ENCODE results near the gene SEC14L2.

Gene SEC14L2

GRCh38 chr22:30362651-30363281 is 34.1 kb upstream of the SEC14L2 start:
- Histone ChIP-seq H3K4me1 (ENCODE audit: control insufficient read depth, insufficient read depth, low read length) (no peaks in the 10 kb centered on the region), H3K27me3 (ENCODE audit: control insufficient read depth, insufficient read depth, low read length) (no peaks in the 10 kb centered on the region), H3K9ac (ENCODE audit: low read length) (no peak overlapping the region), H3K27ac (ENCODE audit: low read depth, low read length) (no peak overlapping the region), H3K36me3 (ENCODE audit: control insufficient read depth, insufficient read depth, low read length) (no peaks in the 10 kb centered on the region), H3K4me3 (ENCODE audit: low read length) (no peak overlapping the region)

GRCh38 chr22:30365891-30366290 is 30.9 kb upstream of the SEC14L2 start:
- no peaks in the 10 kb centered on the region for H3K27me3 ChIP-seq (ENCODE audit: control insufficient read depth, insufficient read depth, low read length)
- H3K36me3 ChIP-seq (ENCODE audit: control insufficient read depth, insufficient read depth, low read length) = no peaks in the 10 kb centered on the region
- H3K4me3 ChIP-seq (ENCODE audit: low read length) = no peak overlapping the region
- H3K27ac ChIP-seq (ENCODE audit: low read depth, low read length) = no peak overlapping the region
- H3K4me1 ChIP-seq (ENCODE audit: control insufficient read depth, insufficient read depth, low read length) = no peaks in the 10 kb centered on the region
- no peak overlapping the region for H3K9ac ChIP-seq (ENCODE audit: low read length)

GRCh38 chr22:30368420-30368819 is 28.4 kb upstream of the SEC14L2 start:
- Histone ChIP-seq H3K36me3 (ENCODE audit: control insufficient read depth, insufficient read depth, low read length) (no peaks in the 10 kb centered on the region), H3K4me1 (ENCODE audit: control insufficient read depth, insufficient read depth, low read length) (no peaks in the 10 kb centered on the region), H3K4me3 (ENCODE audit: low read length) (no peak overlapping the region), H3K27ac (ENCODE audit: low read depth, low read length) (no peak overlapping the region), H3K27me3 (ENCODE audit: control insufficient read depth, insufficient read depth, low read length) (no peaks in the 10 kb centered on the region), H3K9ac (ENCODE audit: low read length) (no peak overlapping the region)

- Histone ChIP-seq H3K27me3 (ENCODE audit: control insufficient read depth, insufficient read depth, low read length) (no peaks in the 10 kb centered on the region), H3K9ac (ENCODE audit: low read length) (no peak overlapping the region), H3K4me3 (ENCODE audit: low read length) (no peak overlapping the region), H3K36me3 (ENCODE audit: control insufficient read depth, insufficient read depth, low read length) (no peaks in the 10 kb centered on the region), H3K27ac (ENCODE audit: low read depth, low read length) (no peak overlapping the region), H3K4me1 (ENCODE audit: control insufficient read depth, insufficient read depth, low read length) (no peaks in the 10 kb centered on the region)
These were observed 26.1 kb upstream of the SEC14L2 start for GRCh38 chr22:30370641-30371230.

- H3K27me3 ChIP-seq (ENCODE audit: control insufficient read depth, insufficient read depth, low read length) = no peaks in the 10 kb centered on the region
- no peak overlapping the region for H3K27ac ChIP-seq (ENCODE audit: low read depth, low read length)
- no peaks in the 10 kb centered on the region for H3K36me3 ChIP-seq (ENCODE audit: control insufficient read depth, insufficient read depth, low read length)
- H3K4me3 ChIP-seq (ENCODE audit: low read length) = no peak overlapping the region
- no peaks in the 10 kb centered on the region for H3K4me1 ChIP-seq (ENCODE audit: control insufficient read depth, insufficient read depth, low read length)
- no peak overlapping the region for H3K9ac ChIP-seq (ENCODE audit: low read length)
These were observed 25.5 kb upstream of the SEC14L2 start for GRCh38 chr22:30371321-30371720.

- H3K4me1 ChIP-seq (ENCODE audit: control insufficient read depth, insufficient read depth, low read length) = no peaks in the 10 kb centered on the region
- no peak overlapping the region for H3K27ac ChIP-seq (ENCODE audit: low read depth, low read length)
- no peaks in the 10 kb centered on the region for H3K27me3 ChIP-seq (ENCODE audit: control insufficient read depth, insufficient read depth, low read length)
- no peak overlapping the region for H3K9ac ChIP-seq (ENCODE audit: low read length)
- no peak overlapping the region for H3K4me3 ChIP-seq (ENCODE audit: low read length)
- no peaks in the 10 kb centered on the region for H3K36me3 ChIP-seq (ENCODE audit: control insufficient read depth, insufficient read depth, low read length)
These were observed 24.8 kb upstream of the SEC14L2 start for GRCh38 chr22:30371981-30372380.

- Histone ChIP-seq H3K27me3 (ENCODE audit: control insufficient read depth, insufficient read depth, low read length) (no peaks in the 10 kb centered on the region), H3K36me3 (ENCODE audit: control insufficient read depth, insufficient read depth, low read length) (no peaks in the 10 kb centered on the region), H3K4me3 (ENCODE audit: low read length) (no peak overlapping the region), H3K4me1 (ENCODE audit: control insufficient read depth, insufficient read depth, low read length) (no peaks in the 10 kb centered on the region), H3K27ac (ENCODE audit: low read depth, low read length) (no peak overlapping the region), H3K9ac (ENCODE audit: low read length) (no peak overlapping the region)
These were observed 23.9 kb upstream of the SEC14L2 start for GRCh38 chr22:30372915-30373314.

GRCh38 chr22:30373331-30374325 is 23.2 kb upstream of the SEC14L2 start:
- Histone ChIP-seq H3K27me3 (ENCODE audit: control insufficient read depth, insufficient read depth, low read length) (no peaks in the 10 kb centered on the region), H3K4me1 (ENCODE audit: control insufficient read depth, insufficient read depth, low read length) (no peaks in the 10 kb centered on the region), H3K27ac (ENCODE audit: low read depth, low read length) (no peak overlapping the region), H3K9ac (ENCODE audit: low read length) (no peak overlapping the region), H3K36me3 (ENCODE audit: control insufficient read depth, insufficient read depth, low read length) (no peaks in the 10 kb centered on the region), H3K4me3 (ENCODE audit: low read length) (no peak overlapping the region)

GRCh38 chr22:30375312-30375849 is 21.4 kb upstream of the SEC14L2 start:
- H3K4me1 ChIP-seq (ENCODE audit: control insufficient read depth, insufficient read depth, low read length) = no peaks in the 10 kb centered on the region
- no peak overlapping the region for H3K27ac ChIP-seq (ENCODE audit: low read depth, low read length)
- no peaks in the 10 kb centered on the region for H3K27me3 ChIP-seq (ENCODE audit: control insufficient read depth, insufficient read depth, low read length)
- H3K4me3 ChIP-seq (ENCODE audit: low read length) = no peak overlapping the region
- no peak overlapping the region for H3K9ac ChIP-seq (ENCODE audit: low read length)
- no peaks in the 10 kb centered on the region for H3K36me3 ChIP-seq (ENCODE audit: control insufficient read depth, insufficient read depth, low read length)

- H3K36me3 ChIP-seq (ENCODE audit: control insufficient read depth, insufficient read depth, low read length) = peaks cover 2% of the 10 kb centered on the region
- H3K4me3 ChIP-seq (ENCODE audit: low read length) = no peak overlapping the region
- no peak overlapping the region for H3K9ac ChIP-seq (ENCODE audit: low read length)
- H3K4me1 ChIP-seq (ENCODE audit: control insufficient read depth, insufficient read depth, low read length) = no peaks in the 10 kb centered on the region
- H3K27ac ChIP-seq (ENCODE audit: low read depth, low read length) = no peak overlapping the region
- no peaks in the 10 kb centered on the region for H3K27me3 ChIP-seq (ENCODE audit: control insufficient read depth, insufficient read depth, low read length)
These were observed 16.8 kb upstream of the SEC14L2 start for GRCh38 chr22:30380011-30380410.

- no peak overlapping the region for H3K9ac ChIP-seq (ENCODE audit: low read length)
- H3K4me1 ChIP-seq (ENCODE audit: control insufficient read depth, insufficient read depth, low read length) = peaks cover 2% of the 10 kb centered on the region
- no peak overlapping the region for H3K4me3 ChIP-seq (ENCODE audit: low read length)
- no peaks in the 10 kb centered on the region for H3K27me3 ChIP-seq (ENCODE audit: control insufficient read depth, insufficient read depth, low read length)
- no peak overlapping the region for H3K27ac ChIP-seq (ENCODE audit: low read depth, low read length)
- peaks cover 2% of the 10 kb centered on the region for H3K36me3 ChIP-seq (ENCODE audit: control insufficient read depth, insufficient read depth, low read length)
These were observed 15.6 kb upstream of the SEC14L2 start for GRCh38 chr22:30381264-30381663.

- Histone ChIP-seq H3K4me1 (ENCODE audit: control insufficient read depth, insufficient read depth, low read length) (peaks cover 6% of the 10 kb centered on the region), H3K27me3 (ENCODE audit: control insufficient read depth, insufficient read depth, low read length) (no peaks in the 10 kb centered on the region), H3K9ac (ENCODE audit: low read length) (no peak overlapping the region), H3K27ac (ENCODE audit: low read depth, low read length) (no peak overlapping the region), H3K36me3 (ENCODE audit: control insufficient read depth, insufficient read depth, low read length) (peaks cover 2% of the 10 kb centered on the region), H3K4me3 (ENCODE audit: low read length) (no peak overlapping the region)
These were observed 14.5 kb upstream of the SEC14L2 start for GRCh38 chr22:30382340-30382739.

Measured in rectal smooth muscle tissue (tissue), 1 donor.